GM21367 (cell line): ENCODE data around the gene PUM2.
"Not testable (repeated sequence)": the region's sequence is repeated elsewhere in the genome, so short reads cannot be mapped to it uniquely, and the experiment has no call there.

ENCODE experiments used
- ATAC-seq: cut with Tn5 transposase; IDR thresholded peaks from one replicate; pipeline ENCODE4 v1.9.1; 2021; ENCODE audit not compliant: unreplicated experiment

The PUM2 gene

GRCh38 chr2:20369366-20369765, 18.7 kb upstream of the PUM2 start:
- ATAC-seq, result no peak

DNA sequence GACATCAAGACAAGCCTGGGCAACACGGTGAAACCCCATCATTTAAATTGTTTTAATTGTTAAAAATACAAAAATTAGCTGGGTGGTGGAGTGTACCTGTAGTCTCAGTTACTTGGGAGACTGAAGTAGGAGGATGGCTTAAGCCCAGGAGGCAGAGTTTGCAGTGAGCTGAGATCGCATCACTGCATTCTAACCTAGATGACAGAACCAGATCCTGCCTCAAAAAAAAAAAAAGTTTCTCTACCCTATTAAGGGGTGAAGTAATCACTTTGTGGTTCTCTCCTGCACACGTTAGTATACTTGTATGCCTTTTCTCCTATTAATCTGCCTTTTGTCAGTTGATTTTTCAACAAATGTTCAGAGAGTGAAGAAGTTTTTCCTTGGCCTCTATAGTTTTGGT, 18.1 kb upstream of the PUM2 start:
- no peak for ATAC-seq

DNA sequence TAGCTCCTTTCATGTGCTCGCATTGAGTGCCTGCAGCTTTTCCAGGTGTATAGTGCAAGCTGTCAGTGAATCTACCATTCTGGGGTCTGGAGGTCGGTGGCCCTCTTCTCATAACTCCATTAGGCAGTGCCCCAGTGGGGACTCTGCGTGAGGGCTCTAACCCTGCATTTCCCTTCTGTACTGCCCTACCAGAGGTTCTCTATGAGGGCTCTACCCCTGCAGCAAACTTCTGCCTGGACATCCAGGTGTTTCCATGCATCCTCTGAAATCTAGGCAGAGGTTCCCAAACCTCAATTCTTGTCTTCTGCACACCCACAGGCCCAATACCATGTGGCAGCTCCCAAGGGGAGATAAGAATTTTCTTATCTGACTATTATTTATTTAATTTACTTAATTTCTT, 17.3 kb upstream of the PUM2 start:
- ATAC-seq, result not testable (repeated sequence)

- ATAC-seq, result no peak
Measured at GRCh38 chr2:20366672-20367116, 16.1 kb upstream of the PUM2 start.

DNA sequence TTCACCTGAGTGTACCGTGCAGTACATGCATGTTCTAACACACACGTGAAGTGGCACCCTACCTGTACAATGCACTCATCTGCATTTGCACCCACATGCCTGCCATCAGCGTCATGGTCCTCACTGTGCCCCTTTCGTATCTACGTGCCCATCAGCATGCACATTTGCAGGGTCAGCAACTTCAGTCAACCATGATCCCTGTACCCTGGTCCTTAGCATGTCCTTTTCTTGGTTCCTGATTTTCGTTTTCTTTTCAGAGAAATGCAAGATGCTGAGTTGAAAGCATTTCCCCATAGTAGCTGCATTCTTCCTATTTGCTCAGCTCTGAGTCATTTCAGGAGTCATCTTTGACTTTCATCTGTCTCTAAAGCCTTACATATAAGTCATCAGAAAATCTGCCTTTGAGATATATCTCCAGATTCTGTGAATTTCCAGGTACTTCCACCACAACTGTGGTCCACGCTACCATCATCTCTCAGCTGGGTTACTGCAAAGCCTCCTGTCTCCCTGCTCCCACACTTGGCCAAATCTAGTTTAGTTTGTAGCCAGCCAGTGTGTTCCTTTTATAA, 14.7 kb upstream of the PUM2 start:
- peak; percentile 95 for ATAC-seq

- no peak for ATAC-seq
Measured at GRCh38 chr2:20363578-20363977, 12.9 kb upstream of the PUM2 start.

DNA sequence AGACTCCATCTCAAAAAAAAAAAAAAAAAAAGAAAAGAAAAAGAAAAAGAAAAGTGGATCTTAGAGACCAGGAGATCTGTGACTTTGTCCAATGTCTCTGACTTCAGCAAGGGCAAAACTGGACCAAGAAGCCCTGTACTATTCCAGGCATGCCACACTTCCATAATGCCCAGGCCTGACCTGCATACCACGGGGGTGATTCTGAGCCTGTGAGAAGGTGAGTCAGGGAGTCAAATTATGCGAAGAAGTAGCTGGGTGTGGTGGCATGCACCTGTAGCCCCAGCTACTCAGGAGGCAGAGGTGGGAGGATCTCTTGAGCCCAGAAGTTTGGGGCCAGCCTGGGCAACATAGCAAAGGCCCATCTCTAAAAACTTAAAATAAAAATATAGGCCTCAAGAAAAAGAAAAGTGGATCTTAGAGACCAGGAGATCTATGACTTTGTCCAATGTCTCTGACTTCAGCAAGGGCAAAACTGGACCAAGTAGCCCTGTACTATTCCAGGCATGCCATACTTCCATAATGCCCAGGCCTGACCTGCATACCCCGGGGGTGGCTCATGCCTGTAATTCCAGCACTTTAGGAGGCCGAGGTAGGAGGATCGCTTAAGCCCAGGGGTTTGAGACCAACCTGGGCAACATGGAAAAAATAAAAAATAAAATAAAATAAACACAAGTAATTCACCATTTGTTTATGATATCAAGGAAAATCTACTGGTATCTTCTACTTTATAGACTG, 12.2 kb upstream of the PUM2 start:
- no peak for ATAC-seq

DNA sequence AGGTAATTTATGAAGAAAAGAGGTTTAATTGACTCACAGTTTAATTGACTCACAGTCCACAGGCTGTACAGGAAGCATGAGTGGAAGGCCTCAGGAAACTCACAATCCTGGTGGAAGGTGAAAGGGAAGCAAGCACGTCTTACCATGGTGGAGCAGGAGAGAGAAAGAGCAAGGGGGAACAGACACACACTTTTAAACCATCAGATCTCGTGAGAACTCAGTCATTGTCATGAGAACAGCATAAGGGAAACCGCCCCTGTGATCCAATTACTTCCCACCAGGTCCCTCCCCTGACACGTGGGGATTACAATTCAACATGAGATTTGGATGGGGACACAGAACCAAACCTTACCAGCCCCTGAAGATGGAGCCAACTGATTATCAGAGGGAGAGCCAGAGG, 11.2 kb upstream of the PUM2 start:
- no peak for ATAC-seq

DNA sequence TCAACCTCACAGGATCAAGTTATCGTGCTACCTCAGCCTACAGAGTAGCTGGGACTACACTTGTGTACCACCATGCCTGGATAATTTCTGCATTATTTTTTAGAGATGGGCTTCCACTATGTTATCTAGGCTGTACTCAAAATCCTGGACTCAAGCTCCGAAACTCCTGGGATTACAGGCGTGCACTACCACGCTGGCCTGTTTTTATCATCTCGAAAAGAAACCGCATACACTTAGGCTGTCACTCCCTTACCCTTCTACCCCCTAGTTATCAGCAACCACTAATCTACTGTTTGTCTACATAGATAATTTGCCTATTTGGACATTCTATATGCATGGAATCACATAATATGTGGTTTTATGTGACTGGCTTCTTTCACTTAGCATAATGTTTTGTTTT, 8.5 kb upstream of the PUM2 start:
- no peak for ATAC-seq

DNA sequence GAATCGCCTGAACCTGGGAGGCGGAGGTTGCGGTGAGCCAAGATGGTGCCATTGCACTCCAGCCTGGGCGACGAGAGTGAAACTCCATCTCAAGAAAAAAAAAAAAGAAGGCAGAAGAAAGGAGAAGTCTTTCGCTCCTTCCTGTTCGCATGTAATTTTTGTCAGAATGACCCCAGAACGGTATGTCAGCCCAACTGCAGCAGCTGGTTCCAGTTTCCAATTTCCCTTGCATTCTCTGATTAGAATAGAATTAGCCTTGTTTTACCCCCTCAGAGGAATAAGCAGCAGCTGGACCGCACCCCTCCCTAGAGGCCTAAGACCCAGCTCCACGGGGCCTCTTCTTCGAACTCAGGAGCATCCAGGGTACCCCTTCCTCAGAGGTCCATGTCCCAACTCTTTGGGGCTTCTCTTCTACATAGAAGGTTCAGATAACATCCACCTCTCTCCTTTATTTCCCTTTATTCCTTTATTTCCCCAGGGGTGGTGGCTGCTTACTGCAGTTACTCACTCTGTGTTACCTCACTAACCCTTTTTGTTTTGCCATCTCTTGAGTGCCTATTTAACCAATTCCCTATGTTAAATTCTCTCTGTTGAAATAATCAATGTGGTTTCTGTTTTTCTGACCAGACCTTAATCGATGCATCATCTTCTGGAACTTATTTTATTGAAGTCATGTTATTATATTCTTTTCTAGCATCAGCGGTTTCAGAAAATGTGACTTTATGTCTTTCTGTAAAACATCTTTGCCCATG, 7.2 kb upstream of the PUM2 start:
- no peak for ATAC-seq

GRCh38 chr2:20356042-20356441, 5.4 kb upstream of the PUM2 start:
- ATAC-seq, result no peak

DNA sequence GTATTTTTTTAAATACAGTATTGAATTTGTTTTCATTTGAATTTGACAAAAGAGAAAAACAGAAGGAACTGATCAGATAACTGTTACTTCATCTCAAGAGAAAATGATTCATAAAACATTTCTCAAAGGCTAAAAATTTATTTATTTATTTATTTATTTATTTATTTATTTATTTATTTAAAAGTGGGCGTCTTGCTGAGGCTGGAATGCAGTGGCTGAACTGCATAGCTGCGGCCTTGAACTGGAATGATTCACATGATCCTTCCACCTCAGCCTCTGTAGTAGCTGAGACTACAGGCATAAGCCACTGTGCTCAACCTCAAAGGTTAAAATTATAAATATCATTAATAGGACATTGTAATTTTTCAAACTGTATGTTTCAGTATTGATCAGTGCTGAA, 4.5 kb upstream of the PUM2 start:
- ATAC-seq, result no peak

DNA sequence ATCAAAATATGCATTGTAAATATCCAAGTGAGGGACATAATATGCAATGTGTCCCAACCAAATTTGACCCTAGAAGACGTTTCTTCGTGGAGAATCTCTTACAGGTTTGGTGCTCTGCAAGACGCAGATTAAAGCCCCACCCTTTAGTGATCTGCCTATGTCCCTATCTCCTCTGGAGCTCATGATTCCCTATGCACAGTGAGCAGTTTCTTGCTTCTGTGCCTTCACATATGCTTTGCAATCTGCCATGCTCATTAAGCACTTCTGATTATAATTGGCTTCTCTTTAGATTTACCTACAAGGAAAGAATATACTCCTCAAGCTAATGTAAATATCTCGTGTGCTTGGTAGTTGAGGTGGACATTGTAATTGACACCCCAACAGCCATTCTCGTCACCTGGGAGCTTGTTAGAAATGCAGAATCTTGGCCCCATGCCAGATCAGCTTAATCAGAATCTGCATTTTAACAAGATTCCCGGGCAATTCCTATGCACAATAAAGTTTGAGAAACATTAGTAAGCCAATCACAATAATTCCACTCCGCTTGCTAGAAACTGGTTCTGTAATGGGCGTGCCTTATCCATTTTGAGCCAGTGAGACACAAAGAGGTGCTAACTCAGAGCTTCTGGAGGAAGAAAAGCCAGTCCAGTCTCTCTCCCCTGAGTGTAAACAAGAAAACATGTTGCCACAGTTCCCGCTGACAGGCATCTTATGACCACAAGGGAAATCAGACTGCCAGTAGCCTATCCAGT, 2.8 kb upstream of the PUM2 start:
- ATAC-seq, result no peak

DNA sequence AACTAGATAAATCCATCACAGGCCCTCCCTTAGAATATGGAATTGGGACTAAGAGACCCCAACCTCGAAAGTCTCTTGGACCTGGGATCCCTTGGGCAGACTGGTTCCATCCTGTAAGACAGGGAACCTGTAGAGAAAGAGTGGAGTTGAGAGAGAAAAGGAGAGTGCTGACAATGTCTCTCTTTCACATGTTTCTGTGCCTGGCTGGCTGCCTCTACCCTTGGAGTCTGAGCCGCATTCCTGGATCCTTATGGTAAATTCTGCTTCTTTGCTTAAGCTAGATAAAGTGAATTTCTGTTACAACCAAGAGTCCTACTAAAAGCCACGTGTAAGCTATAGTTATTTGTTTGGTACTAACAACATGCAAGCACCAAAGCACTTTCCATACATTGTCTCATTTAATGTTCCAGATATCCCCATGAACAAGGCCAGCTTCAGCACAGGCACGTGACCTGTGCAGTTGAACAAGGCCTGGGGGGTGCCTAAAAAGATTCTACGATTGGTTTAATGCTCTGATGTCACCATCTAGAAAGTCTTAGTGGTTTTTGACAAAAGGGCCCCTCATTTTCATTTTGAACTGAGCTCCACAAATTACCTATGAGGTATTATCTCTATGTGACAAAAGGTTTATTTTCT, 2.1 kb upstream of the PUM2 start:
- ATAC-seq, result no peak

DNA sequence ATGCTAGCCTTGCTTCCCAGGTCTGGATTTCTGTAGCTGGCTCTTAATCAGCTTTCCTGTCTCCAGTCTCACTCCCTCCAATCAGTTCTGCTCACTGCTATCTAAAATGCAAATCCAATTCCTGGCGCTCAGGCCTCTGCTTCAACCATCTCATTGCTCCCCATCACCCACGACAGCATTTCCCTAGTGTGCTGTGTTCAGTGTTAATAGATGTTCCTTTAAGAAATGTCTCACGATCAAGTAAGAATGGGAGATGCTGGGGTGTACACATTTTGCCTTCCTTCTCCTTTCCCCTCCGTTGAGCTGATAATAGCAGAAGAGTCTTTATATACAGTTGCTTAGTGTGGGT, 1.6 kb upstream of the PUM2 start:
- ATAC-seq, result no peak

DNA sequence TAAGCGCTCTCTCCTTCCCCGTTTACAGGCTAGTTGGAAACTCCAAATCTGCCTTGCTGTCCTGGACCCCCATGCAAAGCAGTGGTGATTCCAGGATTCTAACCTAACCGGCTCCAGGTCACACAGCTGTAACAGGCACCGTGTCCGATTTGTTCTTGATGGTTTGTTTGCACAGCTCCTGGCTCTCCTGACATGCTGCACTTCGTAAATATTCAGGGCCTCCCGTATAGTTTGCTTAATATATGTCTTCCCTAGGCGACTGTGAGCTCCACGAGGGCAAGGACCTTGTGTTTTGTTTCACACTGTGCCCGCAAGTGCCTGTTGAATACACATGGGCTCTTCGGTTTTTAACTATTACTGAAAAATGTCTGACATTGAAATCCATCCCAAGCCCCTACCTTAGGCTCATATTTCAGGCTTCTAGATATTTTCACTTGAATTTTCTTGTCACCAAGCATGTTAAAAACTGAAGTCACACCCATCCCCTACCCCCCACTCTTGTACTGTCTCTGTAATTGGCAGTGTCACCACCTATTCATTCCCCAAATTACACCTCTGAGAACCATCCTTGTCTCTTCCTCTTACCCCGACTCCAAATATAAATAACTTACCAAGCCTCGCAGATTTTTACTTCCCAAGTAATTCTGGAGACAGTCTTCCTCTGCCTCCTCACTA, 1.0 kb upstream of the PUM2 start:
- ATAC-seq, result no peak

DNA sequence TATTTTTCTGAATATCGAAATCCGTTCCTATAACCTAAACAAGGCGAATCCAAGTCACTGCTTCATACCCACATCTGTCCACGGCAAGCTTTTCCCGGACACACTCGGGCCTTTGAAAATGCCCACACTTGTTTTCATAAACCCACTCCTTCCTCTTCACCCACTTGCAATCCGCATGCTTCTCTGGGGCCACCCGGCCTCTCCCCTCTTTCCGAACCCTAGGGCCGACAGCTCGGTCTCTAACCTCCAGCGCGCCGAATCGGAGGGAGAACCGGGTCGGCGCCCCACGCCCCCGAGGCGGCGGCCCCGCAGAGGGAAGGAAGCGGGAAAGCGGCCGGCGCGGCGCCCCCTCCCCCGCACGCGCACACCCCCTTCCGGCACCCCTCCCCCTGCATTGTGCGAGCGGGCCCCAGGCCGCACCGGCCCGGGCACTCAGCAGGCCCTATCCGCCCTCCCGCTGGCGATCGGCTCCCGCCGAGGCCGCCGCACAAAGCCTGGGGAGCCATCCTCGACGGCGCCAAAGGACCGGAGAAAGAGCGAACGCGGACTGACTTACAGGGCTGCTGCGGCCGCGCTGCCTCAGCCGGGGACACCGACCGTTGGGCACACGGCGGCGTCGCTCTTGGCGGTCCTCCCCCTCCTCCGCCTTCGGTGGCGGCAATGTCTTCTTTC, 467 bp downstream of the PUM2 start:
- peak; percentile 18 for ATAC-seq

- no peak for ATAC-seq
Measured at GRCh38 chr2:20349513-20349921, 1.1 kb downstream of the PUM2 start.

- no peak for ATAC-seq
Measured at GRCh38 chr2:20348542-20348941, 2.1 kb downstream of the PUM2 start.
